H9 (cell line): Measurements from ENCODE around the gene GCK. TPM values are rescaled to one million over a fixed set of nuclear protein-coding genes. Genes with fewer than 3 reads are reported as not detected.
A peak's percentile ranks its signal among the peaks of the same experiment; 100 is the strongest.

Experiments used
- DNase-seq: peaks from one replicate; pipeline ENCODE4 v3.0.0-alpha.2; 2017
- H2AFZ ChIP-seq: one replicate; pipeline ENCODE4 v1.6.1; 2013; ENCODE audit warnings: mild to moderate bottlenecking, low read length, control low read depth, moderate library complexity
- H2AK5ac ChIP-seq: 2 replicates; pipeline ENCODE4 v1.6.1; 2013; ENCODE audit warnings: low read length, control low read depth, mixed read lengths; ENCODE audit not compliant: insufficient read length
- H2BK120ac ChIP-seq: one replicate; pipeline ENCODE4 v1.6.1; 2013; ENCODE audit warnings: low read depth, mild to moderate bottlenecking, low read length, control low read depth, inconsistent platforms; ENCODE audit not compliant: poor library complexity, severe bottlenecking
- H2BK12ac ChIP-seq: 2 replicates; pipeline ENCODE4 v1.6.1; 2013; ENCODE audit warnings: low read length, control low read depth, mixed read lengths, low read depth; ENCODE audit not compliant: insufficient read length
- H2BK15ac ChIP-seq: 2 replicates; pipeline ENCODE4 v1.6.1; 2013; ENCODE audit warnings: low read depth, low read length, control low read depth
- H2BK20ac ChIP-seq: one replicate; pipeline ENCODE4 v1.6.1; 2013; ENCODE audit warnings: low read depth, mild to moderate bottlenecking, low read length, control low read depth, inconsistent platforms; ENCODE audit not compliant: poor library complexity, severe bottlenecking
- H2BK5ac ChIP-seq: 2 replicates; pipeline ENCODE4 v1.6.1; 2013; ENCODE audit warnings: low read length, control low read depth, mixed read lengths; ENCODE audit not compliant: insufficient read length
- H3K14ac ChIP-seq: 2 replicates; pipeline ENCODE4 v1.6.1; 2013; ENCODE audit warnings: low read length, control low read depth; ENCODE audit not compliant: insufficient read depth
- H3K18ac ChIP-seq: 2 replicates; pipeline ENCODE4 v1.6.1; 2013; ENCODE audit warnings: low read depth, mild to moderate bottlenecking, mixed read lengths, low read length, control low read depth; ENCODE audit not compliant: insufficient read length
- H3K23ac ChIP-seq: 2 replicates; pipeline ENCODE4 v1.6.1; 2013; ENCODE audit warnings: low read length, control low read depth, mixed read lengths, low read depth; ENCODE audit not compliant: insufficient read length
- H3K23me2 ChIP-seq: 2 replicates; pipeline ENCODE4 v1.6.1; 2013; ENCODE audit warnings: low read depth, mild to moderate bottlenecking, mixed read lengths, low read length, control low read depth; ENCODE audit not compliant: insufficient read length, poor library complexity, severe bottlenecking
- H3K27ac ChIP-seq: 2 replicates; pipeline ENCODE4 v1.5.1; 2013; ENCODE audit warnings: low read length, control low read depth, mixed read lengths, low read depth; ENCODE audit not compliant: insufficient read length
- H3K27me3 ChIP-seq: 2 replicates; pipeline ENCODE4 v1.6.1; 2013; ENCODE audit warnings: low read length, control low read depth, inconsistent platforms; ENCODE audit not compliant: insufficient read depth
- H3K4ac ChIP-seq: 2 replicates; pipeline ENCODE4 v1.6.1; 2013; ENCODE audit warnings: low read depth, mild to moderate bottlenecking, control low read depth, inconsistent platforms, low read length, moderate library complexity
- H3K4me1 ChIP-seq: 2 replicates; pipeline ENCODE4 v1.6.1; 2013; ENCODE audit warnings: low read length, control low read depth, inconsistent platforms; ENCODE audit not compliant: insufficient read depth
- H3K4me2 ChIP-seq: 2 replicates; pipeline ENCODE4 v1.6.1; 2013; ENCODE audit warnings: low read length, control low read depth, mixed read lengths; ENCODE audit not compliant: insufficient read length, insufficient read depth
- H3K56ac ChIP-seq: 2 replicates; pipeline ENCODE4 v1.6.1; 2013; ENCODE audit warnings: low read depth, mild to moderate bottlenecking, mixed read lengths, low read length, control low read depth; ENCODE audit not compliant: insufficient read length
- H3K79me1 ChIP-seq: 2 replicates; pipeline ENCODE4 v1.6.1; 2013; ENCODE audit warnings: low read depth, mild to moderate bottlenecking, moderate library complexity, low read length, control low read depth, inconsistent platforms; ENCODE audit not compliant: insufficient read depth, poor library complexity, severe bottlenecking
- H3K79me2 ChIP-seq: 2 replicates; pipeline ENCODE4 v1.6.1; 2013; ENCODE audit warnings: low read length, control low read depth, inconsistent platforms; ENCODE audit not compliant: insufficient read depth
- H3K9ac ChIP-seq: 2 replicates; pipeline ENCODE4 v1.6.1; 2013; ENCODE audit warnings: low read length, control low read depth, mixed read lengths; ENCODE audit not compliant: insufficient read length; ENCODE audit errors: extremely low read depth
- H3K9me3 ChIP-seq: one replicate; pipeline ENCODE4 v1.6.1; 2013; ENCODE audit warnings: low read depth, low read length, inconsistent platforms; ENCODE audit not compliant: control insufficient read depth
- H3T11ph ChIP-seq: one replicate; pipeline ENCODE4 v1.6.1; 2013; ENCODE audit warnings: mild to moderate bottlenecking, low read length, control low read depth, inconsistent platforms
- H4K20me1 ChIP-seq: one replicate; pipeline ENCODE4 v1.6.1; 2013; ENCODE audit not compliant: control insufficient read depth, insufficient read length, insufficient read depth
- H4K5ac ChIP-seq: 2 replicates; pipeline ENCODE4 v1.6.1; 2013; ENCODE audit warnings: low read depth, mild to moderate bottlenecking, mixed read lengths, low read length, control low read depth; ENCODE audit not compliant: insufficient read length
- H4K8ac ChIP-seq: replicated peaks from 2 replicates; pipeline ENCODE4 v1.6.1; 2013; ENCODE audit warnings: low read length, control low read depth, mixed read lengths, low read depth; ENCODE audit not compliant: insufficient read length
- H4K91ac ChIP-seq: 2 replicates; pipeline ENCODE4 v1.6.1; 2013; ENCODE audit warnings: low read depth, mild to moderate bottlenecking, moderate library complexity, mixed read lengths, low read length, control low read depth; ENCODE audit not compliant: insufficient read length
- H3K27ac Mint-ChIP-seq, 3 experiments: 2 replicates in 2 of 3; 3 replicates in 1 of 3; pipeline ENCODE4 v1.8.0; 2020 to 2021; ENCODE audit warnings: mixed read lengths in 3 of 3, mild to moderate bottlenecking in 1 of 3, moderate library complexity in 1 of 3
- H3K27me3 Mint-ChIP-seq: 2 replicates; pipeline ENCODE4 v1.8.0; 2021; ENCODE audit warnings: low read depth, mild to moderate bottlenecking, moderate library complexity, mixed read lengths
- H3K36me3 Mint-ChIP-seq, 3 experiments: 2 replicates in 2 of 3; 3 replicates in 1 of 3; pipeline ENCODE4 v1.8.0; 2020 to 2021; ENCODE audit warnings: low read depth in 3 of 3, mixed read lengths in 3 of 3; ENCODE audit not compliant: insufficient read depth in 1 of 3
- H3K4me1 Mint-ChIP-seq, 2 experiments: 2 replicates each; pipeline ENCODE4 v1.8.0; 2020; ENCODE audit warnings: mixed read lengths in 2 of 2
- H3K4me3 Mint-ChIP-seq, 2 experiments: 2 replicates in 1 of 2; 3 replicates in 1 of 2; pipeline ENCODE4 v1.8.0; 2020 to 2021; ENCODE audit warnings: mild to moderate bottlenecking in 2 of 2, mixed read lengths in 2 of 2, moderate library complexity in 1 of 2
- H3K9me3 Mint-ChIP-seq, 2 experiments: 2 replicates in 1 of 2; 3 replicates in 1 of 2; pipeline ENCODE4 v1.8.0; 2020; ENCODE audit warnings: mild to moderate bottlenecking in 2 of 2, mixed read lengths in 2 of 2, moderate library complexity in 1 of 2
- CTCF ChIP-seq: fragments of 200-600 bp; sonication (generic); conservative IDR thresholded peaks from 3 replicates; pipeline ENCODE4 v1.8.0; 2021; ENCODE audit warnings: antibody characterized with exemption, mild to moderate bottlenecking
- WGBS: extraction: QIAGEN DNeasy Blood & Tissue Kit; methylation state at CpG from one replicate; pipeline ENCODE4 v1.1.7; 2013; ENCODE audit warnings: missing lambda C conversion rate, low lambda C conversion rate, mixed read lengths; ENCODE audit not compliant: insufficient read length; ENCODE audit errors: extremely low coverage; 5-methylcytosine and 5-hydroxymethylcytosine counted together
- total RNA-seq: library from RNA; stranded (reverse); gene quantifications from 2 replicates; pipeline ENCODE4 v1.2.1, GENCODE V29; 2021

The GCK gene
- total RNA-seq, 1 experiment from 2014 or later: 0.98 TPM

GRCh38 chr7:44134943-44135628, 54.2 kb downstream of the GCK start:
- Histone ChIP-seq H3K23me2 (no peaks in the 10 kb centered on the region), H2BK12ac (no peak overlapping the region), H3K18ac (no peak overlapping the region), H3K9ac (no peak overlapping the region), H4K91ac (no peak overlapping the region), H4K20me1 (no peaks in the 10 kb centered on the region), H3K23ac (no peak overlapping the region), H3K4ac (no peak overlapping the region), H2BK120ac (no peak overlapping the region), H3K27me3 (no peaks in the 10 kb centered on the region; the same call in 1 of the 2 replicates), H3K79me2 (no peaks in the 10 kb centered on the region), H3K27ac (no peak overlapping the region), H3K4me1 (no peaks in the 10 kb centered on the region; the same call in 1 of the 2 replicates), H3K79me1 (no peaks in the 10 kb centered on the region), H2AFZ (no peak overlapping the region), H2BK20ac (no peak overlapping the region), H4K5ac (no peak overlapping the region), H3K9me3 (no peaks in the 10 kb centered on the region), H2BK15ac (no peak overlapping the region), H3K14ac (no peak overlapping the region), H3T11ph (no peak overlapping the region), H3K4me2 (no peak overlapping the region), H2BK5ac (no peak overlapping the region), H3K56ac (no peak overlapping the region), H4K8ac (no peak overlapping the region), H2AK5ac (no peak overlapping the region)
- Mint-ChIP-seq H3K27ac (0 out of 7 replicates have a peak overlapping the region, but pooled peaks of 1 of the 3 experiments have one; percentile 14), H3K4me1 (peaks cover 12 to 22% of the 10 kb centered on the region in 2 experiments), H3K4me3 (no peak overlapping the region), H3K9me3 (no peaks in the 10 kb centered on the region; a peak in 1 of 5 replicates), H3K36me3 (no peaks in the 10 kb centered on the region), H3K27me3 (peaks cover 64% of the 10 kb centered on the region)
- DNase-seq: no peak
- TF ChIP-seq CTCF: no peak
- WGBS: no CpG with 5 or more reads among the region's 4 CpGs
